Liver (tissue), 9 donors: ENCODE data around the gene DCXR. TPM values are rescaled to one million over a fixed set of nuclear protein-coding genes. Genes with fewer than 3 reads are reported as not detected.

Experiments
- DNase-seq: peaks from one replicate; pipeline ENCODE4 v3.0.0-alpha.2; 2017; ENCODE audit warnings: low spot score
- H3K27ac ChIP-seq, 2 donors: one replicate each; pipeline ENCODE4 v1.7.0; 2013; ENCODE audit warnings: inconsistent platforms in 2 of 2, low read length in 2 of 2, control low read depth in 1 of 2, low read depth in 1 of 2, mild to moderate bottlenecking in 1 of 2
- H3K27me3 ChIP-seq, 4 donors: one replicate each; pipeline versions ENCODE4 v1.6.1 to v1.7.0; 2013; ENCODE audit warnings: low read length in 3 of 4, inconsistent platforms in 1 of 4, mild to moderate bottlenecking in 1 of 4, moderate library complexity in 1 of 4; ENCODE audit not compliant: control insufficient read depth in 4 of 4, insufficient read depth in 4 of 4
- H3K36me3 ChIP-seq, 4 donors: one replicate each; pipeline versions ENCODE4 v1.6.1 to v1.7.0; 2013; ENCODE audit warnings: low read length in 3 of 4, mild to moderate bottlenecking in 3 of 4, low read depth in 1 of 4, moderate library complexity in 1 of 4; ENCODE audit not compliant: control insufficient read depth in 4 of 4, insufficient read depth in 3 of 4
- H3K4me1 ChIP-seq, 4 donors: one replicate each; pipeline versions ENCODE4 v1.6.1 to v1.7.0; 2013; ENCODE audit warnings: low read length in 3 of 4, mild to moderate bottlenecking in 3 of 4, moderate library complexity in 1 of 4; ENCODE audit not compliant: control insufficient read depth in 4 of 4, insufficient read depth in 4 of 4
- H3K4me3 ChIP-seq, 3 donors: one replicate each; pipeline versions ENCODE4 v1.6.1 to v1.7.0; 2013; ENCODE audit warnings: low read length in 3 of 3, control low read depth in 1 of 3, low read depth in 1 of 3, mild to moderate bottlenecking in 1 of 3
- H3K9ac ChIP-seq, 2 donors: one replicate each; pipeline ENCODE4 v1.7.0; 2013; ENCODE audit warnings: low read length in 2 of 2, mild to moderate bottlenecking in 2 of 2, moderate library complexity in 2 of 2, control low read depth in 1 of 2, low read depth in 1 of 2
- H3K9me3 ChIP-seq, 4 donors: one replicate each; pipeline versions ENCODE4 v1.6.1 to v1.7.0; 2013; ENCODE audit warnings: low read length in 3 of 4; ENCODE audit not compliant: control insufficient read depth in 4 of 4
- EGR1 ChIP-seq, 2 donors: IDR thresholded peaks; 2 replicates each; pipeline ENCODE4 v1.6.1; 2016 to 2018; ENCODE audit warnings: antibody characterized with exemption in 2 of 2, low read depth in 2 of 2
- FOXA1 ChIP-seq: IDR thresholded peaks from 2 replicates; pipeline ENCODE4 v1.6.1; 2016; ENCODE audit warnings: antibody characterized with exemption
- FOXA2 ChIP-seq: IDR thresholded peaks from 2 replicates; pipeline ENCODE4 v1.6.1; 2016; ENCODE audit warnings: antibody characterized with exemption
- GABPA ChIP-seq, 2 donors: IDR thresholded peaks in 1 of 2; conservative IDR thresholded peaks in 1 of 2; 2 replicates each; pipeline ENCODE4 v1.6.1; 2016; ENCODE audit warnings: antibody characterized with exemption in 2 of 2, mild to moderate bottlenecking in 1 of 2, moderate library complexity in 1 of 2
- HNF4A ChIP-seq, 2 donors: conservative IDR thresholded peaks; 2 replicates each; pipeline ENCODE4 v1.6.1; 2016; ENCODE audit warnings: antibody characterized with exemption in 2 of 2, mild to moderate bottlenecking in 2 of 2
- RAD21 ChIP-seq, 2 donors: IDR thresholded peaks; 2 replicates each; pipeline ENCODE4 v1.6.1; 2016; ENCODE audit warnings: antibody characterized with exemption in 2 of 2, mild to moderate bottlenecking in 2 of 2
- WGBS: extraction: QIAGEN DNeasy Blood & Tissue Kit; methylation state at CpG from one replicate; pipeline ENCODE4 v1.1.7; 2013; 5-methylcytosine and 5-hydroxymethylcytosine counted together
- polyA plus RNA-seq, 2 donors: library from polyadenylated mRNA; stranded (reverse) in 1 of 2; unstranded in 1 of 2; fragments of 200-250 nt in 1 of 2; fragments of >200 nt in 1 of 2; fragmentation: Nextera tagmentation in 1 of 2; extraction: Ambion mirVana in 1 of 2; gene quantifications; one replicate each; pipeline versions ENCODE4 v1.2.1 to v1.2.3, GENCODE V29; 2013 to 2015
- total RNA-seq, 2 donors: library from RNA; depleted of rRNA; stranded (reverse); fragments of >200 nt; gene quantifications; one replicate each; pipeline ENCODE4 v1.2.3, GENCODE V29; 2014
- TF ChIP-seq, protein P1 (sequence below): IDR thresholded peaks from 2 replicates; pipeline ENCODE4 v1.6.1; 2016; ENCODE audit warnings: antibody characterized with exemption, mild to moderate bottlenecking
- TF ChIP-seq, protein P2 (sequence below): IDR thresholded peaks from 2 replicates; pipeline ENCODE4 v1.6.1; 2016; ENCODE audit warnings: antibody characterized with exemption
- TF ChIP-seq, protein P3 (sequence below): fragments of 150-350 bp; IDR thresholded peaks from 2 replicates; pipeline ENCODE4 v1.5.1; 2017; ENCODE audit warnings: improper control_type of control experiment, low read depth, low read length; ENCODE audit not compliant: missing input control
- TF ChIP-seq, protein P4 (sequence below): IDR thresholded peaks from 2 replicates; pipeline ENCODE4 v1.6.1; 2016; ENCODE audit warnings: antibody characterized with exemption
- TF ChIP-seq, protein P5 (sequence below): IDR thresholded peaks from 2 replicates; pipeline ENCODE4 v1.6.1; 2016; ENCODE audit warnings: antibody characterized with exemption
- donor health status: healthy.
- donor health status: healthy.
- donor health status: healthy.
- donor health status: healthy.
- donor health status: healthy.

The DCXR gene
- total and polyA plus RNA-seq, 4 donors = 58.6 to 1,190 (median 585) TPM

DNA sequence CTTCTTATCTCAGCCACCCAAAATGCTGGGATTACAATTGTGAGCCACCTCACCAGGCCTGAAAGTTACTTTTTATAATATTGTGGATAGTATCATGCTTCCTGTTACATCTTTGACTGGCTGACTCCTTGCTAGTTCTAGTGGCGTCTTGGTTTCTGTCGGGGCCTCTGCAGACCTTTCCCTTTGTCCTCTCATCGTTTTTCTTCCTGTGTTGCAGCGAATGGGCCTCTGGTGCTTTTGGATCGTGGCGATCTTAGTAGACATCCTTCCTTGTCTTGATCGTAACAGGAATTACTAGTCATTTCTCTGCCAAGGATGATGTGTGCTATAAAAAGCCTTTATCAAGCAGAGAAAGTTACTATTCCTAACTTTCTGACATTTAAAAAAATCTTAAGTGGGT, 39.3 kb downstream of the DCXR start:
- WGBS = 86% methylated on average over 7 of the region's 7 CpGs
- Histone ChIP-seq H3K27me3 (no peaks in the 10 kb centered on the region), H3K4me3 (no peak overlapping the region), H3K4me1 (peaks cover 6 to 25% (median 17%) of the 10 kb centered on the region in 4 donors), H3K36me3 (peaks cover 0 to 3% (median under 1%) of the 10 kb centered on the region in 4 donors), H3K27ac (no peak overlapping the region), H3K9ac (no peak overlapping the region), H3K9me3 (no peaks in the 10 kb centered on the region)
- no peak for DNase-seq
- TF ChIP-seq RAD21 (IDR thresholded peaks at IDR 0.05) = no peak
- TF ChIP-seq HNF4A (conservative IDR thresholded peaks at IDR 0.05) = no peak
- TF ChIP-seq, protein P1, sequence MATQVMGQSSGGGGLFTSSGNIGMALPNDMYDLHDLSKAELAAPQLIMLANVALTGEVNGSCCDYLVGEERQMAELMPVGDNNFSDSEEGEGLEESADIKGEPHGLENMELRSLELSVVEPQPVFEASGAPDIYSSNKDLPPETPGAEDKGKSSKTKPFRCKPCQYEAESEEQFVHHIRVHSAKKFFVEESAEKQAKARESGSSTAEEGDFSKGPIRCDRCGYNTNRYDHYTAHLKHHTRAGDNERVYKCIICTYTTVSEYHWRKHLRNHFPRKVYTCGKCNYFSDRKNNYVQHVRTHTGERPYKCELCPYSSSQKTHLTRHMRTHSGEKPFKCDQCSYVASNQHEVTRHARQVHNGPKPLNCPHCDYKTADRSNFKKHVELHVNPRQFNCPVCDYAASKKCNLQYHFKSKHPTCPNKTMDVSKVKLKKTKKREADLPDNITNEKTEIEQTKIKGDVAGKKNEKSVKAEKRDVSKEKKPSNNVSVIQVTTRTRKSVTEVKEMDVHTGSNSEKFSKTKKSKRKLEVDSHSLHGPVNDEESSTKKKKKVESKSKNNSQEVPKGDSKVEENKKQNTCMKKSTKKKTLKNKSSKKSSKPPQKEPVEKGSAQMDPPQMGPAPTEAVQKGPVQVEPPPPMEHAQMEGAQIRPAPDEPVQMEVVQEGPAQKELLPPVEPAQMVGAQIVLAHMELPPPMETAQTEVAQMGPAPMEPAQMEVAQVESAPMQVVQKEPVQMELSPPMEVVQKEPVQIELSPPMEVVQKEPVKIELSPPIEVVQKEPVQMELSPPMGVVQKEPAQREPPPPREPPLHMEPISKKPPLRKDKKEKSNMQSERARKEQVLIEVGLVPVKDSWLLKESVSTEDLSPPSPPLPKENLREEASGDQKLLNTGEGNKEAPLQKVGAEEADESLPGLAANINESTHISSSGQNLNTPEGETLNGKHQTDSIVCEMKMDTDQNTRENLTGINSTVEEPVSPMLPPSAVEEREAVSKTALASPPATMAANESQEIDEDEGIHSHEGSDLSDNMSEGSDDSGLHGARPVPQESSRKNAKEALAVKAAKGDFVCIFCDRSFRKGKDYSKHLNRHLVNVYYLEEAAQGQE = no peak
- TF ChIP-seq, protein P2, sequence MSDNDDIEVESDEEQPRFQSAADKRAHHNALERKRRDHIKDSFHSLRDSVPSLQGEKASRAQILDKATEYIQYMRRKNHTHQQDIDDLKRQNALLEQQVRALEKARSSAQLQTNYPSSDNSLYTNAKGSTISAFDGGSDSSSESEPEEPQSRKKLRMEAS = no peak
- no peak for TF ChIP-seq GABPA (IDR thresholded peaks at IDR 0.05 in 1 of 2, conservative IDR thresholded peaks at IDR 0.05 in 1 of 2)
- TF ChIP-seq FOXA1 = no peak
- TF ChIP-seq, protein P3, sequence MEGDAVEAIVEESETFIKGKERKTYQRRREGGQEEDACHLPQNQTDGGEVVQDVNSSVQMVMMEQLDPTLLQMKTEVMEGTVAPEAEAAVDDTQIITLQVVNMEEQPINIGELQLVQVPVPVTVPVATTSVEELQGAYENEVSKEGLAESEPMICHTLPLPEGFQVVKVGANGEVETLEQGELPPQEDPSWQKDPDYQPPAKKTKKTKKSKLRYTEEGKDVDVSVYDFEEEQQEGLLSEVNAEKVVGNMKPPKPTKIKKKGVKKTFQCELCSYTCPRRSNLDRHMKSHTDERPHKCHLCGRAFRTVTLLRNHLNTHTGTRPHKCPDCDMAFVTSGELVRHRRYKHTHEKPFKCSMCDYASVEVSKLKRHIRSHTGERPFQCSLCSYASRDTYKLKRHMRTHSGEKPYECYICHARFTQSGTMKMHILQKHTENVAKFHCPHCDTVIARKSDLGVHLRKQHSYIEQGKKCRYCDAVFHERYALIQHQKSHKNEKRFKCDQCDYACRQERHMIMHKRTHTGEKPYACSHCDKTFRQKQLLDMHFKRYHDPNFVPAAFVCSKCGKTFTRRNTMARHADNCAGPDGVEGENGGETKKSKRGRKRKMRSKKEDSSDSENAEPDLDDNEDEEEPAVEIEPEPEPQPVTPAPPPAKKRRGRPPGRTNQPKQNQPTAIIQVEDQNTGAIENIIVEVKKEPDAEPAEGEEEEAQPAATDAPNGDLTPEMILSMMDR = no peak
- TF ChIP-seq, protein P4, sequence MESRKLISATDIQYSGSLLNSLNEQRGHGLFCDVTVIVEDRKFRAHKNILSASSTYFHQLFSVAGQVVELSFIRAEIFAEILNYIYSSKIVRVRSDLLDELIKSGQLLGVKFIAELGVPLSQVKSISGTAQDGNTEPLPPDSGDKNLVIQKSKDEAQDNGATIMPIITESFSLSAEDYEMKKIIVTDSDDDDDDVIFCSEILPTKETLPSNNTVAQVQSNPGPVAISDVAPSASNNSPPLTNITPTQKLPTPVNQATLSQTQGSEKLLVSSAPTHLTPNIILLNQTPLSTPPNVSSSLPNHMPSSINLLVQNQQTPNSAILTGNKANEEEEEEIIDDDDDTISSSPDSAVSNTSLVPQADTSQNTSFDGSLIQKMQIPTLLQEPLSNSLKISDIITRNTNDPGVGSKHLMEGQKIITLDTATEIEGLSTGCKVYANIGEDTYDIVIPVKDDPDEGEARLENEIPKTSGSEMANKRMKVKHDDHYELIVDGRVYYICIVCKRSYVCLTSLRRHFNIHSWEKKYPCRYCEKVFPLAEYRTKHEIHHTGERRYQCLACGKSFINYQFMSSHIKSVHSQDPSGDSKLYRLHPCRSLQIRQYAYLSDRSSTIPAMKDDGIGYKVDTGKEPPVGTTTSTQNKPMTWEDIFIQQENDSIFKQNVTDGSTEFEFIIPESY = no peak
- TF ChIP-seq, protein P5, sequence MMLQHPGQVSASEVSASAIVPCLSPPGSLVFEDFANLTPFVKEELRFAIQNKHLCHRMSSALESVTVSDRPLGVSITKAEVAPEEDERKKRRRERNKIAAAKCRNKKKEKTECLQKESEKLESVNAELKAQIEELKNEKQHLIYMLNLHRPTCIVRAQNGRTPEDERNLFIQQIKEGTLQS = no peak
- no peak for TF ChIP-seq FOXA2
- no peak for TF ChIP-seq EGR1 (IDR thresholded peaks at IDR 0.05; ENCODE audit: low read depth in 2 of 2)

DNA sequence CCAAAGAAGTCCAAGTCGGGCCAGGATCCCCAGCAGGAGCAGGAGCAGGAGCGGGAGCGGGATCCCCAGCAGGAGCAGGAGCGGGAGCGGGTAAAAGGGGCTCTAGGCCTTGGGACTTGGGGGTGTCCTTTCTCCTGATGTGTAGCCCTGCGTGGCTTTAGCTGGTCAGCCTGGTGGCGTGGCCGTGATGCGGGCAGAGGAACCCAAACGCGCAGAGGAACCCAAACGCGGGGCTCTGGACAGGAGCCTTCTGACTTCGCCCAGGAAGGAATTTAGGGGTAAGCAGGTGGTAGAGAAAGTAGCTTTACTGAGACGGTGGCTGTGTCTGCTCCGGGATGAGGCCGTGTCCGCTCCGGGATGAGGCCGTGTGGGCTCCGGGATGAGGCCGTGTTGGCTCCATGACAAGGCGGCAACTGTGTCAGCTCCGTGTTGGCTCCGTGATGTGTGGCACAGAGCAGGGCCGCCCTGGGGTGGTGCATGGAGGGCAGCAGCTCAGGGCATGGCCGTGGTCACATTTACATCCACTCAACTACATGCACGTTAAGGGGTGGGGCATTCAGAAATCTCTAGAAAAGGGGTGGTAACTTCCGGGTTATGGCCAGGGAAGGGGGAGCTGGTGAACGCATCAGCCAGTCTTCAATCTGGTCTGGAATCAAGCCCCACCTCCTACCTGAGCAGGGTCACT, 40.6 kb downstream of the DCXR start:
- Histone ChIP-seq H3K36me3 (peaks cover 0 to 3% (median under 1%) of the 10 kb centered on the region in 4 donors), H3K9me3 (no peaks in the 10 kb centered on the region), H3K4me1 (peaks cover 13 to 36% (median 25%) of the 10 kb centered on the region in 4 donors), H3K9ac (no peak overlapping the region), H3K27ac (no peak overlapping the region), H3K27me3 (no peaks in the 10 kb centered on the region), H3K4me3 (no peak overlapping the region)
- DNase-seq = no peak
- TF ChIP-seq EGR1 (IDR thresholded peaks at IDR 0.05; ENCODE audit: low read depth in 2 of 2) (no peak), FOXA2 (no peak), RAD21 (IDR thresholded peaks at IDR 0.05) (no peak)
- TF ChIP-seq, protein P4 = no peak
- 96% methylated on average over 30 of the region's 30 CpGs for WGBS
